A204.1 (cell line): Measurements from ENCODE around the gene STX8.
"Not testable (repeated sequence)": the region's sequence is repeated elsewhere in the genome, so short reads cannot be mapped to it uniquely, and the experiment has no call there.

Experiments
- FAIRE-seq: peaks from 2 replicates; lab custom pipeline; 2012; peaks lifted over from hg19 to GRCh38; lab: Jason Lieb, UNC

STX8 gene, protein sequence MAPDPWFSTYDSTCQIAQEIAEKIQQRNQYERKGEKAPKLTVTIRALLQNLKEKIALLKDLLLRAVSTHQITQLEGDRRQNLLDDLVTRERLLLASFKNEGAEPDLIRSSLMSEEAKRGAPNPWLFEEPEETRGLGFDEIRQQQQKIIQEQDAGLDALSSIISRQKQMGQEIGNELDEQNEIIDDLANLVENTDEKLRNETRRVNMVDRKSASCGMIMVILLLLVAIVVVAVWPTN

DNA sequence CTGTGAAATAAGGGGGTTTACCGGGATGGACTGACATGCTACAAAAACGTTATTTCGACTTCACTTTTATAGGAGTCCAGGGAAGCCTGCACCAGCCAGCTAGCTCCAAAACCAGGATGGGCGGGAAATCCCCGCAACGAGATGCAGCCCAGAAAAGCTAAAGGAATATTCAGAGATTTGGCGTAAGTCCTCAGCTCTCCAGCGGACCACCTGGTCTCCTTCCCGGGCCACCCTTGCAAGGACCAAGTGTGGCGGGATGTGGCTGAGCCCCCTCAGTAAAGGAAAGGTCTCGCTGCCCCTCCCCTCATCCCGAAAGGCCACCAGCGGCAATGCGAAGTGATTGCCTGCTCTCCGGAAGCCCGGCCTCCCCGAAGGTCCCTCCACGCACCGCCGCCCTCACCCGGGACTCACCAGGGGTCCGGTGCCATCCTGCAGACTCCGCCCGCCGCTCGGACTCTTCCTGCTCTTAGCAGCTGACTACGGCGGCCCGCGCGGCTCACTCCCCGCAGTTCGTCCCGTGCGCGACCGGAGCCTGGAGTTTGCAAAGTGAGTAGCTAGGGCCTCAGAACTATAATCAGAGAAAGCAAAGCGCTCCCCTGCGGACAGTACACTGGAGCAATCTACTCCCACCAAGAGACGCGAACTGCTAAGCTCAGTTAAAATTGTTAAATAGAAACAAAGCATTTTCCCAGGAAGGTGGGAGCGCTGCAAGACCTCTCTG, at the start of gene STX8:
TSS of gene STX8 (minus strand) at position 440 of the 721 bp plus-strand sequence. CDS start at position 428, 12 bp downstream.
- no peak for FAIRE-seq

DNA sequence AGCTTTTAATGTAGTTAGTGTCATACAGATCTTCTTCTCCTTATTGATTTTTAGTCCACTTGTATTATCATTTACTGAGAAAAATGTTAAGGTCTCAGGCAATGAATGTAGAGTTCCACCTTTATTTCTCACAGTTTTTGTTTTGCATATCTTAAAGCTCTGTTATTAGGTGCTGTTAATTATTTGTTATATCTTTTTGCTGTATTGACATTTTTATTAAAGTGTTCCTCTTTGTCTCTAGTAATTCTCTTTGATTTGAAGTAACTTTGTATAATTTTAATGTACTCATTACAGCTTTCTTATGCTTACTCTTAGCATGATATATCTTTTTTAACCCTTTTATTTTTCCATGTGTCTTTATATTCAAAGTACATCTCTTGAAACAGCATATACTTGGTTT, 47.3 kb upstream of the STX8 start:
- FAIRE-seq: no peak

DNA sequence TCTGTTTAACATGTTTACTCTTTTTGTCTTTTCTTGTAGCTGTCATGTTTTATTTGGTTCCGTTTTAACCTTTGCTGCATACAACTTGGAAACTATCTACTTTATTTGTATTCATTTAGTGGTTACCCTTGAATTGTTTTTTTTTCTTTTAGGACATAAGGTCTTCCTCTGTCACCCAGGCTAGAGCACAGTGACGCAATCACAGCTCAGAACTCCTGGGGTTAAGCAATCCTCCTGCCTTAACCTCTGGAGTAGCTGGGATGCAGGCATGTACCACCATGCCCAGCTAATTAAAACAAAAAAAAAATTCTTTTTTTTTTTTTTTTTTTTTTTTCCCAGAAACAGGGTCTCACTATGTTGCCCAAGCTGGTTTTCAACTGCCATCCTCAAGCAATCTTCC, 39.9 kb upstream of the STX8 start:
- FAIRE-seq: no peak

DNA sequence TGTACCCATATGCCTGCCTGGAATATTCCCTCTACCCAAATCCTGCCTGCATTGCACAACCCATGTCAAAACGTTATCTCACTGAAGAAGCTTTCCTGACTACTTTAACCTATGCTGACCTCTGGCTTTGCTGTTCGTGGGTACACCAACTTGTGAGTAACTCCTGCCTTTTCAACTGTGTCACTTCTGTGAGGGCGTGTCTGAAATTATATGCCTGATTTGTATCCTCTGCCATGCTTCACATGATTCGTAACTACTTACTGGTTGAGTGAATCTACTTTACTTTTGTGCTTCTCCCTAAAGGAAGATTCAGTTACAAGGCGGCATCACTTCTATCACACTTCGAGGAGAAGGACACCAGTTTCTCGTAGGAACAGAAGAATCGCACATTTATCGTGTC, 36.4 kb upstream of the STX8 start:
- no peak for FAIRE-seq

DNA sequence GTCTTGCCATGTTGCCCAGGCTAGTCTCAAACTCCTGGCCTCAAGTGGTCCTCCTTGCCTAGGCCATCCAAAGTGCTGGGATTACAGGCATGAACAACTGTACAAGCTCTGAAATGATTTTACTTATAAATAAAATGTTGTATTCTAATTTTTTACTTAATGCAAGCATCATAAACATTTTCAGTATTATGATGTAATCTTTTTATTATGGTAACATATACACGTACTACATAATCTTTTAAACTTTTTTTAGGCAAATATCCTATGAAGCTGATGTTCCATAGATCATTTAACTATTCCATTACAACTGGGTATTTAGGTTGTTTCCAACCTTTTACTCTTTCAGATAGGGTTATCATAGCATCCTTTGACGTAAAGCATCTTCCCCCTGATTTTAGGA, 35.9 kb upstream of the STX8 start:
- FAIRE-seq: no peak

DNA sequence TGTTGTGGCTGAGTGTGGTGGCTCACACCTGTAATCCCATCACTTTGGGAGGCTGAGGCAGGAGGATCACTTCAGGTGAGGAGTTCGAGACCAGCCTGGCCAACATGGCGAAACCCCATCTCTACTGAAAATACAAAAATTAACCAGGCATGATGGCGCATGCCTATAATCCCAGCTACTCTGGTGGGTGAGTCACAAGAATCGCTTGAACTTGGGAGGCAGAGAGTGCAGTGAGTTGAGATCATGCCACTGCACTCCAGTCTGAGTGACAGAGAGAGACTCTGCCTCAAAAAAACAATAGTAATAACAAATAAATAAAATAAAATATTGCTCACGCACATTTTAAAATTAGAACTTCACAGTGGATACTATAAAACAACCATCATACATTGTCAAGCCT, 31.4 kb upstream of the STX8 start:
- not testable (repeated sequence) for FAIRE-seq

DNA sequence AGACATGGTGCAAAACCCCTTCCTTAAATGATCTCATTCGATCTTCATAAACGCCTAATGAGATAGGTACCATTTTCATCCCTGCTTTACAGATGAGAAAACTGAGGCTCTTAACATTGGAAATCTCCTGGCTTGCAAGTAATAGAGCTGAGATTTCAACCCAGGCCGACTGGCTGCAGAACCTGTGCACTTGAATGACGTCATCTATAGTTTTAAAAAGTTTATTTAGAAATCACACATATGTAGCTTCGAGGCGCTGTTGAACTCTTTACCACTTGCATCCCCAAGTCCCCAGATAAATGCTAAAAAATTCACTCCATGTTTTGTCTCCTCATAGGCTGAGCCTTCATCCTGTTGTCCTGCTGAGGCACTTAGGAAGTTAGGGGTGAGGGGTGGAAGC, 30.8 kb upstream of the STX8 start:
- no peak for FAIRE-seq

DNA sequence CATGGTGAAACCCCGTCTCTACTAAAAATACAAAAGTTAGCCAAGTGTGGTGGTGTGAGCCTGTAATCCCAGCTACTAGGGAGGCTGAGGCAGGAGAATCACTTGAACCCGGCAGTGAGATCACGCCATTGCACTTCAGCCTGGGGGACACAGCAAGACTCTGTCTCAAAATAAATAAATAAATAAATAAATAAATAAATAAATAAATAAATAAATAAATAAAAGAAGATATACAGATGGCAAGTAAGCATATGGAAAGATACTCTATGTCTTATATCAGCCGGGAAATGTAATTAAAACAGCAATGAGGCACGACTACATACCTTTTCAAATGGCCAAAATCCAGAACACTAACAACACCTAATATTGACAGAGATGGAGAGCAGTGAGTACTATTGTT, 29.0 kb upstream of the STX8 start:
- FAIRE-seq: not testable (repeated sequence)

DNA sequence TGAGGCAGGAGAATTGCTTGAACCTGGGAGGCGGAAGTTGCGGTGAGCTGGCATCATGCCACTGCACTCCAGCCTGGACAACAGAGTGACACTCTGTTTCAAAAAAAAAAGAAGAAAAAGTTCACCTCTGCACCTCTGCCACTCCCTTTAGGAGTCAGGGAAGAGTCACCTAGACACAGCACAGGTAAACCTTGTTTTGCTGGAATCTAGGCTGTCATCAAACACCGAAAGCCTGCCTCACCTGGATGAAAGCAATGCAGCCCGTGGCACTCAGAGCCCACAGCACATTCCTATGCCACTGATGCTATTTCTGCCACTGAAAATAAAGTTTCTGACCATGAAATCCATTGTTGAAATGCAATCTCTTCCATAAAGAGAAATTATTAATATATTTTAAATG, 23.0 kb upstream of the STX8 start:
- FAIRE-seq: no peak

DNA sequence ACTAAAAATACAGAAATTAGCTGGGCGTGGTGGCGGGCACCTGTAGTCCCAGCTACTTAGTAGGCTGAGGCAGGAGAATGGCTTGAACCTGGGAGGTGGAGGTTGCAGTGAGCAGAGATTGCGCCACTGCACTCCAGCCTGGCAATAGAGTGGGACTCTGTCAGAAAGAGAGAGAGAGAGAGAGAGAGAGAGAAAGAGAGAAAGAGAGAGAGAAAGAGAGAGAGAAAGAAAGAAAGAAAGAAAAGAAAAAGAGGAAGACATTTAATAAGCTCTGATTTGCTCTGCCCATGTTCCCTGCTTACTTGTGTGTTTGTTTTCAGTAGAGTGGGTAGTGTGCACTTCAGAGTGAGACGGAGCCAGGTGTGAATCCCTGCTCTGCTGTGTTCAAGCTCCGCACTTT, 22.0 kb upstream of the STX8 start:
- not testable (repeated sequence) for FAIRE-seq

DNA sequence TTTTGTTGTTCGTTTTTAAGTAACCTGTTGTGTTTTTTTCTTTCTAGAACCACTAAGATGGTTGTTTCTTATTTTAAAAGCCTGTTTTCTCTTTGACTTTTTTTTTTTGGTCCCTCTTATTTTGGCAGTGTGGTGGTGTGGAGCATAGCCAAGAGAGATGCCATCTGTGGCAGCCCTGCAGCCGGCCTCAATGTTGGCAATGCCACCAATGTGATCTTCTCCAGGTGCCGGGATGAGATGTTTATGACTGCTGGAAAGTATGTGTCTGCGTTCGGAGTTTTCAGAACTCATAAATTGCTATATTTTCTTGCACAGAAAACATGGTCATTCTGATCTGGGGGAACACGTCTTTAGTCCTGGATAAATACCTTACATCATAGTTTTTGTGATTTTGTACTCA, 18.4 kb upstream of the STX8 start:
- FAIRE-seq: no peak

DNA sequence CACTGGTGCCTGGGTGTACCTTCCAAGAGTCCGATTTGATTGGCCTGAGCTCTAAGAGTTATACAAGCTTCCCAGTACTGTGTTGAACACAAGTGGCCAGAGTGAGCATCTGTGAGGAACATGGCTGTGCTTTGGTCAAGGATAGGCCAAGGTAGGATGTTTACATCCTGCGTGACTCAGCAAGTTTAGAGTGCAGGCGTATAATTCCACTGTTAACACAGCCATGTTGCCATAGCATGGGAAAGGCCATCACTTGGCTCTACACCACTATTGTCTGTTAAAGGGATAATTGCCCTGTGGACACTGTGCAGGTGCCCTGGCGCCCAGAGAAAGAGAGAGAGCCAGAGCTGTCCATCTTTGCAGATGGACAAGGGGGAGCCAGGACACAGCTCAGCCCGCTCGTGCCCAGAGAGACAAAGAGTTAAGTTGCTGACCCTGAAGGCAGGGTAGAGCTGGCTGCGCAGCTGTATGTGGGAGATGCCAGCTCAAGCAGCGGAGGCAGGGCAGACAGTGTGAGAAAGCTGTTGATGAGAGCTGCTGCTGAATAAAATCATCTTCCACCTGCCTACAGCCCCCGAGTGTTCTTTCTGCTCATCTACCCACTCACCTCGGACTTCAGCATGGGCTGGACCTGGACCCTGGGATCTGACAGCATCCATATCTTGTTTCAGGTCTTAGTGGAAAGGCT, 12.5 kb upstream of the STX8 start:
- FAIRE-seq: no peak

DNA sequence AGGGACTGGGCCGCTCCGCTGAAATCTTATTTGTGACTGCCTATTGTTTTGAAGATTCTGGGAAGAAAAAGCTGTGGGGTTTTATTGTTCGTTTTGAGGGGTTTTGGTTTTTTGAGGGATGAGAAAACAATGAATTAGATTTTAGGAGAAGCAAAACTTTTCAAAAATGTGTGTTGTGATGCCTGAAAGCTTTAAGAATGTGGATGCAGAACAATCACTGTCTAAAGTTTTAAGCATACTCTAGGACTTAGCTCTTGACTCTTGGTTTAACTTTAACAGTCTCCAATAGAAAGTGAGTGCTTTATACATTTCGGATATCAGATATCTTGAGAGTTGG, 1.7 kb upstream of the STX8 start:
- FAIRE-seq: no peak

DNA sequence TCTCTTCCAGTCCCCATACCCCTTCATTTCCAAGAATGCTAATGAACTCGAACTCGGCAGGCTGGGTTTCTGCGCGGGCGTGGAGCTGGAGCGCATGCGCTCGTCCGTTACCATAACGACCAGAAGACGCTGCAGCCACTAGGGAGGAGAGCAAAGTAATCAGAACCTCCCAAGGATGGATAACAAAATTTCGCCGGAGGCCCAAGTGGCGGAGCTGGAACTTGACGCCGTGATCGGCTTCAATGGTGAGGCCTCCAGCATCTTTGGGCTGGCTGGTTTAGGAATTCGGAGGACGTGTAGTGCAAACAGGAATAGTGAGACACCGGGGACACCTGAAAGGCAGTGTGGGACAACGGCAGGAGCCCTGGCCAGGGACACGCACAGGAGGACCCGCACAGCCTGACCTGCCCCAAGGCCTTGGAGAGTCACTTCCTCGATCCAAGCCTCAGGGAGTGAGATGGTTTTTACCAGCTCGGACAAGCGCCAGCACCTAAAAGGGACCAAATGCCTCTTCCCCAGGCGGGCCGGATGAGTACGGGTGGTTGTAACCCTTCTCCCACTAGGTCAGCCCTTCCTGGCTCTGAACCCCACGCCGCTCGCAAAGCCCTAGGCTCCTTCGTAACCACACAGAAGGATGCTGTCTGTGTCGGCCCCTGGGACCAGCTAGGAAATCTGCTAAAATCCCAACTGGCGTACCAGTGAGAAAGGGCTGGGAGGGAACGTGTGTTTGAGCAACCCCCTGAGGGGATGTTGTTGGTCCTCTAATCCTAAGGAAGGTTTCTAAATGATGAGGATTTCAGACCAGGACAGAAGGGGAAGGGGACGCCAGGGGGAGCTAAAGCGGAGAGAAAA, 1.1 kb upstream of the STX8 start, which contains the start of gene CFAP52:
TSS of gene CFAP52 (plus strand) at position 122 of the 852 bp plus-strand sequence. CDS start at position 176, 54 bp downstream.
- FAIRE-seq: peak; percentile 94

DNA sequence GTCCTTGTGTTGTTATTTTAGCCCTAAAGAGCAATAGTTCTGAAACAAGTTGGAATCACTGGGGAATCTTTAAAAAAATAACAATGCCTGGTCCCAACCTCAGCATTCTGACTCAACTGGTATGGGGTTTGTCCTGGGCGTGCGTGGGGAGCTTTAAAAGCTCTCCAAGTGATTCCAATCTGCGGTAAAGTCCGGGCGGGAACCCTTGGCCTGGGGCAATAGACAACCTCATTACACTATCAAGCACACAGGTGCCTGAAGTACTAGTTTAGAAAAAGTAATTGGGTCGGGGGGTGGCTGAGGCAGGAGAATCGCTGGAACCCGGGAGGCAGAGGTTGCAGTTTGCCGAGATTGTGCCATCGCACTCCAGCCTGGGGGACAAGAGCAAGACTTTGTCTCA, 4.4 kb downstream of the STX8 start:
- FAIRE-seq: no peak

DNA sequence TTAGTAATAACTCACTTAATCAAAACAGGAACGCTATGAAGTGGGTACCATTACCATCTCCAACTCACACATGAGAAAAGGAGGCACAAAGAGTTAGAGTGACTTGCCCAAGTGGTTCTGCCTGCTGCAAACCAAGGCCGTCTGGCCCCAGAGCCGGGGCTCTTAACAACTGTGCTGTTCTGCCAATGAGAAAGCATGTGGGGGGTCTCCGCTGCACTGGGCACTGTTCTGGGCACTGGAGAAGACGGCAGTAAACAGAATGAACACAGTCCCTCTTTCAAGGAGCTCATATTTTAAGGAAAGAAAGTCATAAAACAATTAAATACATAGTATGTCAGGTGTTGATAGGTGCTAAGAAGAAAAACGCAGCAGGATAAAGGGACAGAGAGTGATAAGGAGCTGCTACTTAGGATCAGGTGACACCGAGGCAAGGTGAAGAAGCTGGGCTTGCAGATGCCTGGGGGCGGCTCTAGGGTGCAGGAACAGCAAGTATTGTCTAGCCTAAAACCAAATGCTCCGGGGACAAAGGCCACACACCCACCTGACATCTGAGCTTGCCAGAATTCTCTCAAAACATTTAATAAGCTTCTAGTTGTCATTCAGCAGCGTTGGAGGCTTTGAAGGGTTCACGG, 6.5 kb downstream of the STX8 start:
- FAIRE-seq: no peak

DNA sequence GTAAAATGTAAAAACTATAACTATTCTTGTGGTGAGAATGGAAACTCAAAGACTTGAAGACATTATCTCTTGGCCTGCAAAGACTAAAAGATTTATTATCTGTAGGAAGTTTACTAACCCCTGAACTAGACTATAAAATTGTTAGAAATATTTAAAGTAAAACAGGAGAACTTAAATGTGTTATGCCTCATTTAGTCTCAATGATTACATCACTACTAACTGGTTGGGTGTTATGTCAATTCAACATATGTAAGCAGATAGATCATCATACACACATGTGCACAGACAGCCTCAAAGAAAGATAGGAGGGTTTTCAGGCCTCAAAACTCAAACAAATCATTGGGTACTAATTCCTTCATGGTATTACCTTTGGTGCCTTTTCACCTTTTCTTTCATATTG, 7.6 kb downstream of the STX8 start:
- no peak for FAIRE-seq

DNA sequence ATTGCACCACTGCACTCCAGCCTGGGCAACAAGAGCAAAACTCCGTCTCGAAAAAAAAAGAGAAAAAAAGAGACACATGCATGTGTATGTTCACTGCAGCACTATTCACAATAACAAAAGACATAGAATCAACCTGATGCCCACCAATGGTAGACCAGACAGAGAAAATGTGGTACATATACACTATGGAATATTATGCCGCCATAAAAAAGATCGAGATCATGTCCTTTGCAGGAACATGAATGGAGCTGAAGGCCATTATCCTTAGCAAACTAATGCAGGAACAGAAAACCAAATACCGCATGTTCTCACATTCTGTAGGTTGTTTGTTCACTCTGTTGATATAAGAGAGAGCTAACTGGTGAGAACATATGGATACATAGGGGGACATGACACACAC, 8.9 kb downstream of the STX8 start:
- FAIRE-seq: not testable (repeated sequence)

DNA sequence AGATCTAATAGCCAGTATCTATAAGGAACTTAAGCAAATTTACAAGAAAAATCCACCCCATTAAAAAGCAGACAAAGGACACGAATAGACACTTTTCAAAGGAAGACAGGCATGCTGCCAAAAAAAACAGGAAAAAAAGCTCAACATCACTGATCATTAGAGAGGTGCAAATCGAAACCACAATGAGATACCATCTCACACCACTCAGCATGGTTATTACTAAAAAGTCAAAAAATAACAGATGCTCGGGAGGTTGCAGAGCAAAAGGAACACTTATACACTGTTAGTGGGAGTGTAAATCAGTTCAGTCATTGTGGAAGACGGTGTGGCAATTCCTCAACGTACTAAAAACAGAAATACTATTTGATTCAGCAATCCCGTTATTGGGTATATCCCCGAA, 9.6 kb downstream of the STX8 start:
- no peak for FAIRE-seq

DNA sequence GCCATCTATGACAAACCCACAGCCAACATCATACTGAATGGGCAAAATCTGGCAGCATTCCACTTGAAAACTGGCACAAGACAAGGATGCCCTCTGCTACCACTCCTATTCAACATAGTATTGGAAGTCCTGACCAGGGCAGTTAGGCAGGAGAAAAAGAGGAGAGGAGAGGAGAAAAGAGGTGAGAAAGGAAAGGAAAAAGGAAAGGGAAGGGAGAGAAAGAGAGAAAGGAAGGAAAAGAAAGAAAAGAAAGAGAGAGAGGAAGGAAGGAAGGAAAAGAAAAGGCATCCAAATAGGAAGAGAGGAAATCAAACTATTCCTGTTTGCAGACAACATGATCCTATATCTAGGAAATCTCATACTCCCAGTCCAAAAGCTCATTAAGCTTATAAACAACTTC, 11.5 kb downstream of the STX8 start:
- no peak for FAIRE-seq

DNA sequence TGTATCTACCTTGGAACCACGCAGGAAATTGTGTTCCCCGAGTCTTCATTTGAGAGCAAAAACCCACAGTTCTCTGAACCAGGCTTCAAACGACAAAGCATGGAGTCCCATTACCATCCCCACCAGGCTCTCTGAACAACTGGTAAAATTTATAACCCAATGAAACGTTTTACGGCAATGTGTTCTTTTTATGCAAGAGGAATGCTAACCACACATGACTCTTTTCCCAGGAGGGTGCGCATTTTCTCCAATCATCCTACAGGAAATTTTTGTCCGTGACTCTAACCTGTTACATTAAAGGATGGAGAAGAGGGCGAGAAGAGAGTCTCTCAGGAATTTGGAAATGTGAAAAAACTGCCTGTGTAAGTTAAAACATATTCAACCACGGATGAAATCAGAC, 17.8 kb downstream of the STX8 start:
- no peak for FAIRE-seq

DNA sequence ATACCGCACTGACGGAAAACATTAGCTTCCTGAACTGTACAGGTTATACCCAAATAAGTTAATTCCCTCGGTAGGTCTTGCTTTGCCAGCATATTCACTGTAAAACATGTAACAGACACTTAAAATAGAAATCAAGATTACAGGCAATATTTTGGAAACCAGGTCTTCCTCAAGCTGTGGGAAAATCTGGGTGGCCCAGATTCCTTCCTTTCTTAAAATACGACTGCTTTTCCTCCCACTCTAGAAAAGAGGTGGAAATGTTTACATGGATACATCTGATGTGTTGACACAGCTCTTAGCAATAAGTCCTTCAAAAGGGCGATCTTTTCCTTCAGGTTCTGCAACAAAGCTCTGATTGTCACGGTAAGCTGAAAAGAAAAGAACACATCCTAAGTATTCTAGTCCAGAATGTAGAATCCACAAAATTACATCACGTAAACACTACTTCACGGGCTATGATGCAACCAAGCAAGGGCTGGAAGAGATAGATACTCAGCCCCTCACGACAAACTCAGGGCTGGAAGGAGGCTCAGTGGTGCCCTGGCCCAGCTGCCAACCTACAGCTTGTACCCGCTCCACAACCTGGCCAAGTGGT, 18.4 kb downstream of the STX8 start:
- FAIRE-seq: no peak
